CD4-positive, alpha-beta T cell (primary cell): ENCODE data around the gene ACSM2B. TPM values are rescaled to one million over a fixed set of nuclear protein-coding genes. Genes with fewer than 3 reads are reported as not detected.
"Not testable (repeated sequence)": the region's sequence is repeated elsewhere in the genome, so short reads cannot be mapped to it uniquely, and the experiment has no call there.

Experiments
- ATAC-seq: fragments of 200-7000 bp; cut with Tn5 transposase; one replicate; pipeline ENCODE4 v1.10.0; 2022; ENCODE audit warnings: mild to moderate bottlenecking; ENCODE audit not compliant: poor library complexity
- CTCF ChIA-PET: fragments of 350-600 bp; sonication (Branson Sonifier 250); formaldehyde crosslinking; loops from one replicate; lab custom pipeline; 2021; ENCODE audit warnings: antibody characterized with exemption, inconsistent platforms; lab: Charles Lee
- POLR2A ChIA-PET: fragments of 350-600 bp; sonication (Branson Sonifier 250); formaldehyde crosslinking; loops from one replicate; lab custom pipeline; 2021; ENCODE audit warnings: antibody characterized with exemption, inconsistent platforms; lab: Charles Lee
- DNase-seq, 14 experiments: peaks; one replicate each; pipeline ENCODE4 v3.0.0-alpha.2; 2013 to 2020; ENCODE audit warnings: mixed read lengths in 2 of 14
- H3K27ac ChIP-seq, 2 donors: one replicate each; pipeline versions ENCODE4 v1.5.1 to v1.7.0; 2013; ENCODE audit warnings: low read length in 2 of 2, low read depth in 1 of 2, mild to moderate bottlenecking in 1 of 2
- H3K27me3 ChIP-seq, 2 experiments: 1 replicate in 1 of 2; 2 replicates in 1 of 2; pipeline versions ENCODE4 v1.6.1 to v1.7.0; 2013; ENCODE audit warnings: low read length in 2 of 2, control low read depth in 1 of 2, mild to moderate bottlenecking in 1 of 2, moderate library complexity in 1 of 2; ENCODE audit not compliant: insufficient read depth in 2 of 2, control insufficient read depth in 1 of 2
- H3K36me3 ChIP-seq: one replicate; pipeline ENCODE4 v1.6.1; 2013; ENCODE audit warnings: low read length, control low read depth; ENCODE audit not compliant: insufficient read depth
- H3K4me1 ChIP-seq: one replicate; pipeline ENCODE4 v1.6.1; 2013; ENCODE audit warnings: low read length, control low read depth; ENCODE audit not compliant: insufficient read depth
- H3K4me3 ChIP-seq: one replicate; pipeline ENCODE4 v1.5.1; 2013; ENCODE audit warnings: mild to moderate bottlenecking, low read length, moderate library complexity
- H3K9me3 ChIP-seq, 2 experiments: 1 replicate in 1 of 2; 2 replicates in 1 of 2; pipeline versions ENCODE4 v1.6.1 to v1.7.0; 2013; ENCODE audit warnings: low read length in 2 of 2, mild to moderate bottlenecking in 2 of 2, control low read depth in 1 of 2, moderate library complexity in 1 of 2; ENCODE audit not compliant: control insufficient read depth in 1 of 2, insufficient read depth in 1 of 2
- H3K27ac Mint-ChIP-seq: one replicate; pipeline ENCODE4 v1.8.0; 2020; ENCODE audit warnings: mixed read lengths
- H3K27me3 Mint-ChIP-seq: one replicate; pipeline ENCODE4 v1.8.0; 2021; ENCODE audit warnings: mixed read lengths
- H3K36me3 Mint-ChIP-seq: one replicate; pipeline ENCODE4 v1.8.0; 2021; ENCODE audit warnings: low read depth, mixed read lengths
- H3K4me1 Mint-ChIP-seq: one replicate; pipeline ENCODE4 v1.8.0; 2021; ENCODE audit warnings: low read depth, mixed read lengths
- H3K4me3 Mint-ChIP-seq: one replicate; pipeline ENCODE4 v1.8.0; 2020; ENCODE audit warnings: mild to moderate bottlenecking, mixed read lengths
- H3K9me3 Mint-ChIP-seq: one replicate; pipeline ENCODE4 v1.8.0; 2020; ENCODE audit warnings: mixed read lengths
- intact Hi-C, 2 experiments: fragments of 100-400 bp; cut with DNase I in 1 of 2; cut with micrococcal nuclease in 1 of 2; formaldehyde crosslinking; loops; one replicate each; pipeline versions ENCODE4 v1.15.1 to v1.9.0; 2023 to 2025; cut with DNase I, micrococcal nuclease
- total RNA-seq, 174 experiments: library from RNA in 2 of 174; stranded (reverse) in 2 of 174; gene quantifications; one replicate each; pipeline ENCODE4 v1.2.3 and lab custom pipeline; 2021 to 2026
- TF ChIP-seq, protein P1 (sequence below): fragments of 200-600 bp; IDR thresholded peaks from one replicate; pipeline ENCODE4 v1.8.0; 2022; ENCODE audit warnings: antibody characterized with exemption, mild to moderate bottlenecking

The ACSM2B gene
- total RNA-seq, 2 experiments from 2014 or later = not detected

GRCh38 chr16:20538181-20538580 is 38.0 kb downstream of the ACSM2B start:
- POLR2A ChIA-PET = no interaction called here
- Mint-ChIP-seq H3K4me1 (no peaks in the 10 kb centered on the region), H3K4me3 (no peak overlapping the region)

GRCh38 chr16:20536669-20537068 is 39.5 kb downstream of the ACSM2B start:
- H3K9me3 ChIP-seq, H3K4me3 ChIP-seq, CTCF ChIA-PET, H3K27ac Mint-ChIP-seq, ATAC-seq, H3K9me3 Mint-ChIP-seq, H3K36me3 Mint-ChIP-seq, H3K27ac ChIP-seq, H3K4me1 ChIP-seq, H3K4me3 Mint-ChIP-seq, intact Hi-C loops, POLR2A ChIA-PET, DNase-seq, H3K27me3 ChIP-seq, H3K4me1 Mint-ChIP-seq, H3K36me3 ChIP-seq: not testable (repeated sequence)
- H3K27me3 Mint-ChIP-seq = peaks cover 12% of the 10 kb centered on the region

More at GRCh38 chr16:20538181-20538580, 38.0 kb downstream of the ACSM2B start:
- Histone ChIP-seq H3K4me1 (no peaks in the 10 kb centered on the region), H3K36me3 (no peaks in the 10 kb centered on the region), H3K27ac (no peak overlapping the region), H3K27me3 (peaks cover 0 to 3% of the 10 kb centered on the region in 2 experiments), H3K9me3 (no peaks in the 10 kb centered on the region), H3K4me3 (no peak overlapping the region)
- no peak for ATAC-seq
- no peaks in the 10 kb centered on the region for H3K36me3 Mint-ChIP-seq
- CTCF ChIA-PET = no interaction called here
- intact Hi-C loops = no loop called here
- peaks cover 13% of the 10 kb centered on the region for H3K27me3 Mint-ChIP-seq
- DNase-seq = no peak
- TF ChIP-seq, protein P1, sequence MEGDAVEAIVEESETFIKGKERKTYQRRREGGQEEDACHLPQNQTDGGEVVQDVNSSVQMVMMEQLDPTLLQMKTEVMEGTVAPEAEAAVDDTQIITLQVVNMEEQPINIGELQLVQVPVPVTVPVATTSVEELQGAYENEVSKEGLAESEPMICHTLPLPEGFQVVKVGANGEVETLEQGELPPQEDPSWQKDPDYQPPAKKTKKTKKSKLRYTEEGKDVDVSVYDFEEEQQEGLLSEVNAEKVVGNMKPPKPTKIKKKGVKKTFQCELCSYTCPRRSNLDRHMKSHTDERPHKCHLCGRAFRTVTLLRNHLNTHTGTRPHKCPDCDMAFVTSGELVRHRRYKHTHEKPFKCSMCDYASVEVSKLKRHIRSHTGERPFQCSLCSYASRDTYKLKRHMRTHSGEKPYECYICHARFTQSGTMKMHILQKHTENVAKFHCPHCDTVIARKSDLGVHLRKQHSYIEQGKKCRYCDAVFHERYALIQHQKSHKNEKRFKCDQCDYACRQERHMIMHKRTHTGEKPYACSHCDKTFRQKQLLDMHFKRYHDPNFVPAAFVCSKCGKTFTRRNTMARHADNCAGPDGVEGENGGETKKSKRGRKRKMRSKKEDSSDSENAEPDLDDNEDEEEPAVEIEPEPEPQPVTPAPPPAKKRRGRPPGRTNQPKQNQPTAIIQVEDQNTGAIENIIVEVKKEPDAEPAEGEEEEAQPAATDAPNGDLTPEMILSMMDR = no peak
- H3K27ac Mint-ChIP-seq = no peak overlapping the region
- H3K9me3 Mint-ChIP-seq = no peaks in the 10 kb centered on the region

- H3K27ac Mint-ChIP-seq, H3K4me3 Mint-ChIP-seq, H3K36me3 Mint-ChIP-seq, DNase-seq, H3K27ac ChIP-seq, ATAC-seq, H3K27me3 ChIP-seq, H3K27me3 Mint-ChIP-seq, H3K4me3 ChIP-seq, H3K4me1 ChIP-seq, H3K36me3 ChIP-seq, POLR2A ChIA-PET, H3K4me1 Mint-ChIP-seq, H3K9me3 ChIP-seq, intact Hi-C loops, H3K9me3 Mint-ChIP-seq, CTCF ChIA-PET: not testable (repeated sequence)
Measured at GRCh38 chr16:20532284-20532792, 43.8 kb downstream of the ACSM2B start.

GRCh38 chr16:20531795-20532194 is 44.4 kb downstream of the ACSM2B start:
- H3K4me1 Mint-ChIP-seq, H3K9me3 Mint-ChIP-seq, H3K27me3 ChIP-seq, H3K36me3 ChIP-seq, H3K27ac Mint-ChIP-seq, H3K4me3 ChIP-seq, H3K27me3 Mint-ChIP-seq, intact Hi-C loops, ATAC-seq, CTCF ChIA-PET, POLR2A ChIA-PET, DNase-seq, H3K27ac ChIP-seq, H3K4me3 Mint-ChIP-seq, H3K36me3 Mint-ChIP-seq, H3K4me1 ChIP-seq, H3K9me3 ChIP-seq: not testable (repeated sequence)
